GM12891 (cell line): ENCODE measurements around the gene PLD1. TPM values are rescaled to one million over a fixed set of nuclear protein-coding genes. Genes with fewer than 3 reads are reported as not detected.
"Not testable (repeated sequence)": the region's sequence is repeated elsewhere in the genome, so short reads cannot be mapped to it uniquely, and the experiment has no call there.

Experiments used
- DNase-seq: peaks from one replicate; pipeline ENCODE4 v3.0.0; 2011; ENCODE audit warnings: low spot score; ENCODE audit not compliant: insufficient read length
- FAIRE-seq: peaks from 2 replicates; lab custom pipeline; 2011; peaks lifted over from hg19 to GRCh38; lab: Jason Lieb, UNC
- PAX5 ChIP-seq: IDR thresholded peaks from 2 replicates; pipeline ENCODE4 v1.6.1; 2011; ENCODE audit warnings: low read length, moderate library complexity, mild to moderate bottlenecking; ENCODE audit not compliant: insufficient read depth, severe bottlenecking
- POLR2A ChIP-seq: IDR thresholded peaks from 2 replicates; pipeline ENCODE4 v1.6.1; 2011; ENCODE audit warnings: low read depth, low read length, control low read depth
- POLR2AphosphoS5 ChIP-seq: IDR thresholded peaks from 2 replicates; pipeline ENCODE4 v1.6.1; 2011; ENCODE audit warnings: low read depth, low read length, control low read depth
- POU2F2 ChIP-seq: IDR thresholded peaks from 2 replicates; pipeline ENCODE4 v1.6.1; 2011; ENCODE audit warnings: low read depth, mild to moderate bottlenecking, control low read depth, low read length, moderate library complexity
- SPI1 ChIP-seq: IDR thresholded peaks from 2 replicates; pipeline ENCODE4 v1.6.1; 2011; ENCODE audit warnings: low read depth, low read length, control low read depth
- TAF1 ChIP-seq: IDR thresholded peaks from 2 replicates; pipeline ENCODE4 v1.6.1; 2011; ENCODE audit warnings: low read depth, low read length, control low read depth
- polyA plus RNA-seq: library from polyadenylated mRNA; unstranded; fragments of >200 nt; gene quantifications from one replicate; pipeline ENCODE4 v1.2.1, GENCODE V29; 2012; ENCODE audit warnings: low read depth, missing spikeins, inconsistent platforms; ENCODE audit not compliant: missing spikeins

Gene PLD1, protein sequence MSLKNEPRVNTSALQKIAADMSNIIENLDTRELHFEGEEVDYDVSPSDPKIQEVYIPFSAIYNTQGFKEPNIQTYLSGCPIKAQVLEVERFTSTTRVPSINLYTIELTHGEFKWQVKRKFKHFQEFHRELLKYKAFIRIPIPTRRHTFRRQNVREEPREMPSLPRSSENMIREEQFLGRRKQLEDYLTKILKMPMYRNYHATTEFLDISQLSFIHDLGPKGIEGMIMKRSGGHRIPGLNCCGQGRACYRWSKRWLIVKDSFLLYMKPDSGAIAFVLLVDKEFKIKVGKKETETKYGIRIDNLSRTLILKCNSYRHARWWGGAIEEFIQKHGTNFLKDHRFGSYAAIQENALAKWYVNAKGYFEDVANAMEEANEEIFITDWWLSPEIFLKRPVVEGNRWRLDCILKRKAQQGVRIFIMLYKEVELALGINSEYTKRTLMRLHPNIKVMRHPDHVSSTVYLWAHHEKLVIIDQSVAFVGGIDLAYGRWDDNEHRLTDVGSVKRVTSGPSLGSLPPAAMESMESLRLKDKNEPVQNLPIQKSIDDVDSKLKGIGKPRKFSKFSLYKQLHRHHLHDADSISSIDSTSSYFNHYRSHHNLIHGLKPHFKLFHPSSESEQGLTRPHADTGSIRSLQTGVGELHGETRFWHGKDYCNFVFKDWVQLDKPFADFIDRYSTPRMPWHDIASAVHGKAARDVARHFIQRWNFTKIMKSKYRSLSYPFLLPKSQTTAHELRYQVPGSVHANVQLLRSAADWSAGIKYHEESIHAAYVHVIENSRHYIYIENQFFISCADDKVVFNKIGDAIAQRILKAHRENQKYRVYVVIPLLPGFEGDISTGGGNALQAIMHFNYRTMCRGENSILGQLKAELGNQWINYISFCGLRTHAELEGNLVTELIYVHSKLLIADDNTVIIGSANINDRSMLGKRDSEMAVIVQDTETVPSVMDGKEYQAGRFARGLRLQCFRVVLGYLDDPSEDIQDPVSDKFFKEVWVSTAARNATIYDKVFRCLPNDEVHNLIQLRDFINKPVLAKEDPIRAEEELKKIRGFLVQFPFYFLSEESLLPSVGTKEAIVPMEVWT
- 1.5 TPM for polyA plus RNA-seq

DNA sequence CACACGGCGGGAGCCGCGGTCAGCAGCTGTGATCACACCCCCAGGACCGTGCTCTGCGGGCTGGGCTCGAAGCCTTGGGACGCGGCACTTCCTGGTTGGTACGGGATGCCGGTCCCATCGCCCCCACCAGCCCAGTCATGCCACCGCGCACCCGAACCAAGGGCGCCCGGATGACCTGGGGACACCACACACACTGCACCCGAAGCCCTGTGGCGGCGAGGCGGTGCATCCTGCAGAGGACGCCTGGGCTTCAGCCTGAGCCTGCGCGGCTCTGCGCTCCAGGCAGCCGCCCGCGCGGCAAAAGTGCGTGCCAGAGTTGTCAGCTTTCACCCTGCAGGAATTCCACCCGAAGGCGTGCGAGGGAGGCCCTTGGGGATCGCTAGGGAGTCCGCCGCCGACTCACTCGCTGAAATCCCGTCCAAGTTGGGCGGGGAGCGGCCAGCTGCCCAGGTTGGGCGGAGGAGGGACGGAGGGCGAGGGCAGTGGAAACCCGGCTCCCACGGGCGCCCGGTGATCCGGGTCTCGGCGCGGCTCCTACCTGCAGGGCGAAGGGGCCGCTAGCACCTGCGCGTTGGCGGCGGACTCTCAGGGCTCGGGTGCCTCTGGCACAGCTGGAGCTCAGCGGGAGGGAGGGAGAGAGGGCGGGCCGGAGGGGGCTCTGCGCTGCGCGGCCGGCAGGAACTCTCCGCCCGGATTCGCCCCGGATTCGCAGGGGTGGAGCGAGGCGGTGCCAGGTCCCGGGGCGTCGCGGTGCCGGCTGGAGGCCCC is at the start of gene PLD1:
Gene PLD1, minus strand, starts transcription at position 623 of the 768 bp plus-strand sequence. CDS start 72,432 bp downstream, outside the sequence.
- DNase-seq (peak; percentile 49), FAIRE-seq (no peak)

DNA sequence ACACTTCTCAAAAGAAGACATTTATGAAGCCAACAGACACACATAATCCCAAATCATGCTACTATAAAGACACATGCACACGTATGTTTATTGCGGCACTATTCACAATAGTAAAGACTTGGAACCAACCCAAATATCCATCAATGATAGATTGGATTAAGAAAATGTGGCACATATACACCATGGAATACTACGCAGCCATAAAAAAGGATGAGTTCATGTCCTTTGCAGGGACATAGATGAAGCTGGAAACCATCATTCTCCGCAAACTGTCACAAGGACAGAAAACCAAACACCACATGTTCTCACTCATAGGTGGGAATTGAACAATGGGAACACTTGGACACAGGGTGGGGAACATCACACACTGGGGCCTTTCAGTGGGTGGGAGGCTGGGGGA is 48.5 kb upstream of the PLD1 start:
- DNase-seq, FAIRE-seq: not testable (repeated sequence)

More for the DNA sequence above, at the start of gene PLD1:
- no peak for TF ChIP-seq POLR2AphosphoS5
- no peak for TF ChIP-seq PAX5
- TF ChIP-seq POLR2A = no peak
- no peak for TF ChIP-seq SPI1

DNA sequence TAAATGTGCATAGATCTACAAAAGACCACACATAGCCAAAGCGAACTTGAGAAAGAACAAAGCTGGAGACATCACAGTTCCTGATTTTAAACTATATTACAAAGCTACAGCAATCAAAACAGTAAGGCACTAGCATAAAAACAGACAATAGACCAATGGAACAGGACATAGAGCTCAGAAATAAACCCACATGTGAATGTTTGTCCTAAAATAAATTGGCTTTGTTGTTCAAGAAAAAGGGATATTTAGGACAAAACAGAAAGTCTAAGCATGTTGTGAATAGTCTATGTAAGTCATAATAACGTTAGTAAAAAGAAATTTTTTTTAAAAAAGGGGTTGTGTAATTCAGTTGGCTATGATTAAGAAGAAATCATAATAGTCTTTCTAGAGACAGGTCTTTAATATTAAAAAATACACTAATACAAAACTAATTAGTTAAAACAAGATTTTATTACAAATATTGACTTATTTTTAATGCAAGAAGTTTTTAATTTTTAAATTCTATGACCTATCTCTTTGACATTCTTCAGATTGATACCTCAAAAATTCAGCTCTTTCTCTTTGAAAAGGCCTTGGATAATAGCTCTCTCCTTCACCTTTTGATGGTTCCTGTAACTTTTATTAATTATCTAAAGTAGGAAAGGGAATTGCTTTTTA is 44.5 kb upstream of the PLD1 start:
- DNase-seq (no peak), FAIRE-seq (no peak)
- TF ChIP-seq TAF1 (no peak), PAX5 (no peak), POU2F2 (no peak), POLR2AphosphoS5 (no peak), SPI1 (no peak), POLR2A (no peak)

DNA sequence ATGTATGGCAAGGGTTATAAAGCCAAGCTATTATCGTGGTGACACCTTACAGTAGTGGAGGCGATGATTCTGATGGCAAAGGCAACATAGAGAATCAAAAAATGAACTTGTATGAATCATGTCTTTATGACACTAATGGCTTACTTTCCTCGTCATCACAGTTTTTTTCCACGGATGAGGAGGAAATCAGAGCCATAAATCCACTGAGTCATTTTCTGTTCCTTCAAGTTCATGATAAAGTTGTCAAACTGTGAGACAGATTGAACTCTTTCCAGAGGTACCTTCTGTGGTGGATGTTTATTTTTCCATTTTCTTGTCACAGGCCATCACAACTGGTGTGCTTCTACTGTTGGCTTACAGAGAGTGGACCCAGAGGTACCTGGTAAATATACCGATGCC is 41.4 kb upstream of the PLD1 start:
- DNase-seq = no peak
- FAIRE-seq = no peak
- TF ChIP-seq POU2F2 (no peak), POLR2A (no peak)

DNA sequence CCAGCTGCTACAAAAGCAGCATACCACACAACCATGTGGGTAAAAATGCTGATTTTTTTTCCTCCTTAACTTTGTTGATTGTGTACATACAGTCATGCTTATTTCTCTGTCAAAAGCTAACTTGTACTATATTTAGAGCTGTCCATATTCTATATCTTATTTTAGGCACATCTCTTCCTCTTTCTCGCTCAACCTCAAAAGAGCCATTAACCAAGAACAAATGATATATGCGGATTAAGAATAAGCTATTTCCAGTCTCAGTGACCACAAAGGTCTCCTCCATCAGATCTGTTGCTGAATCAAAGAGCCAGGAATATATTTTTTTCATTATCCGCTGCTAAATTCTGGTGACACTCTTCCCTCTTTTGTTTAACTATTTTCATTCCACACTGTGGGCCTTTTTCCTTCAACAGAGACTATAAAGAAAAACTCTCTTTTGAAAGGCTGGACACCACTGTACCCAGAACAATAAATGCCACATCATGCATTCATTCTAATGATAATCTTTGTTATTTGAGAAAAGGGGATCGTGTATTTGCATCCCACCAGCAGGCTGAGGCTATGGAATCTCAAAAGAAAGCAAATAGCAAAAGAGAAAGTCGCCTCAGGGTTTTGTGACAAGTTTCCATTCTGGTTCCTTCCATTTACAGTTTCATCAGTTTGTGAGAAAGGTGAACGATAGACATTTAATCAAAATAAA is 40.8 kb upstream of the PLD1 start:
- no peak for DNase-seq
- TF ChIP-seq POU2F2 (no peak), POLR2A (no peak), POLR2AphosphoS5 (no peak), PAX5 (no peak), SPI1 (no peak), TAF1 (no peak)
- FAIRE-seq = no peak

DNA sequence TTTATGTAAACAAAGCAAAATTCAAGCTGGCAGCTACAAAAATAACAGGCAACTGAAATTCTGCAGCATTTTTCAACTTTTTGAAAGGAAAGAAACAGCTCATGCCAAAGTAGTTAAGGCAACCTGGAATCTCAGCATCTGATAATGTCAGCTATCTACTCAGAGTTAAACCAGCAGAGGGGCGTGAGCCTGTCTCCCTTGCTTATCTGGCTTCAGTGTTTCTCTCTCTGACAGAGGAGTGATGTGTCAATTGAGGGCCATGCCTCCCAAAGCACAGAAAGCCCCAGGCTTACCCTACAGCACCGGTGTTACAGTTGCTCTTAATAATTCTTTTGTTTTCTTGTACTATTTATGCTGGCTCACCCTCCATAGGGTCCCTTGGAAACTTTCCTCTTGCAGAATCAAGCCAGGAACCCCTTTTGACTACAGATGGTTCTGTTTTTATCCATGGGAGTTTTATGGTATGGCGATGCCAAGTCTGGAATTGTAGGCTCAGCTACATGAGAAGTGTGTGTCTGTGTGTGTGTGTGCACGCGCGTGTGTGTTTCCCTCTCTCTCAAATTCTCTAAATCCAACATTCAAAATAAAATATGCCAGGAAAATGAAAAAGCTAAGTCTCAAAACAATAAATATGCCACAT is 40.2 kb upstream of the PLD1 start:
- FAIRE-seq (no peak), DNase-seq (no peak)
- TF ChIP-seq PAX5 = no peak
- TF ChIP-seq TAF1 = no peak
- no peak for TF ChIP-seq POLR2A
- no peak for TF ChIP-seq POU2F2
- TF ChIP-seq POLR2AphosphoS5 = no peak
- TF ChIP-seq SPI1 = no peak

DNA sequence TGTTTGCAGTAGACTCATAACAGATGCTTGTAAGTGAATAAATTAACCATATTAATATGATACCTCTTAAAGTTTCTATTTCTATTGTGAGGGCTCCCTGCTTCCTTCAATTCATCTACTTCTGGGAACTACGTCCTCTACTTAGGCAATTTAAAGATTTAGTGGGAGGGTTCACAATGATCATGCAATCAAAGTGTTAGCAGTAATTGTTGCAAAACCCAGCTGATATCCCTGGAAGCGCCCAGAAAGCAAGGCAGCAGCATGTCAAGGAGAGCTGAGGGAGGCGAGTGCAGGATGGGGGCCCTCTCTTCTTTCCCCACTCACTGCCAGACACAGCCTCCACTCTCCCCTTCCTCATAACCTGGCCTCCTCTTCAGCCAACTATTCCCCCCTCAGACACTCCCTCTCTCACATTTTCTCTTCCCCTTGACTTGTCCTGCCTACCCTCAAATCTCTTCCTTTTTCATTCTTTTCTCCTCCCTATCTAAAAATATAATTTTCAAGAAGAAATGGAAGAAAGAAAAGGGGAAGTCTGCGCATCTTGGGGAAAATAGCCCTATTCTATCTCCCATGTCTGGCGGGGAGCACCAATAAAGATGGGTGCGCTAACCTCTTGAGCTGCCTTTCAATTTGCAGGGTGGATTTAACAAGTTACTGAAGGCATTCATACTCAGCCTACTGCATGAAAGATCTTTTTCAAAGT is 39.5 kb upstream of the PLD1 start:
- FAIRE-seq (no peak), DNase-seq (no peak)
- TF ChIP-seq PAX5 (no peak), POLR2A (no peak), POU2F2 (no peak), SPI1 (no peak), POLR2AphosphoS5 (no peak), TAF1 (no peak)
